ENCODE measurements around the gene CCDC190.
"Not testable (repeated sequence)": the region's sequence is repeated elsewhere in the genome, so short reads cannot be mapped to it uniquely, and the experiment has no call there.

Gene CCDC190

GRCh38 chr1:162840250-162840839 is 20.6 kb downstream of the CCDC190 start:
- in situ Hi-C loops (cut with MboI; ENCODE audit: low sequenced_read_pairs): no loop called here

- in situ Hi-C loops (cut with MboI; ENCODE audit: low sequenced_read_pairs): no loop called here
Observed at GRCh38 chr1:162838863-162839262, 22.1 kb downstream of the CCDC190 start.

- in situ Hi-C loops (cut with MboI; ENCODE audit: low sequenced_read_pairs): no loop called here
Observed at GRCh38 chr1:162835157-162835899, 25.6 kb downstream of the CCDC190 start.

GRCh38 chr1:162832470-162832869 is 28.5 kb downstream of the CCDC190 start:
- in situ Hi-C loops (cut with MboI; ENCODE audit: low sequenced_read_pairs): no loop called here

- in situ Hi-C loops (cut with MboI; ENCODE audit: low sequenced_read_pairs): no loop called here
Observed at GRCh38 chr1:162829268-162829667, 31.7 kb downstream of the CCDC190 start.

- in situ Hi-C loops (cut with MboI; ENCODE audit: low sequenced_read_pairs): no loop called here
Observed at GRCh38 chr1:162823771-162824525, 37.0 kb downstream of the CCDC190 start.

GRCh38 chr1:162823231-162823630 is 37.7 kb downstream of the CCDC190 start:
- in situ Hi-C loops (cut with MboI; ENCODE audit: low sequenced_read_pairs): no loop called here

- in situ Hi-C loops (cut with MboI; ENCODE audit: low sequenced_read_pairs): no loop called here
Observed at GRCh38 chr1:162822391-162823200, 38.4 kb downstream of the CCDC190 start.

GRCh38 chr1:162818666-162819065 is 42.3 kb downstream of the CCDC190 start:
- in situ Hi-C loops (cut with MboI; ENCODE audit: low sequenced_read_pairs): not testable (repeated sequence)

GRCh38 chr1:162818136-162818535 is 42.8 kb downstream of the CCDC190 start:
- in situ Hi-C loops (cut with MboI; ENCODE audit: low sequenced_read_pairs): not testable (repeated sequence)

- in situ Hi-C loops (cut with MboI; ENCODE audit: low sequenced_read_pairs): not testable (repeated sequence)
Observed at GRCh38 chr1:162812357-162812756, 48.6 kb downstream of the CCDC190 start.

- in situ Hi-C loops (cut with MboI; ENCODE audit: low sequenced_read_pairs): not testable (repeated sequence)
Observed at GRCh38 chr1:162807503-162807902, 53.5 kb downstream of the CCDC190 start.
